Right lobe of liver (tissue), 4 donors: ENCODE data around the gene SMIM38.

Experiments used
- CTCF ChIP-seq, 4 donors: fragments of 200-600 bp in 3 of 4; fragments of 450-650 bp in 1 of 4; IDR thresholded peaks; one replicate each; pipeline versions ENCODE4 v1.5.1 to v1.8.0; 2016 to 2022; ENCODE audit warnings: antibody characterized with exemption in 4 of 4, mild to moderate bottlenecking in 2 of 4
- POLR2A ChIP-seq: fragments of 450-650 bp; IDR thresholded peaks from one replicate; pipeline ENCODE4 v1.6.1; 2017; ENCODE audit warnings: antibody characterized with exemption, mild to moderate bottlenecking
- donor health status: DM: no; HTN: no; CAD: no.
- donor health status: DM: no; HTN: no; CAD: no.
- donor health status: DM: no; HTN: yes; CAD: no.

GRCh38 chr11:69183613-69184012 lies 27.9 kb downstream of the SMIM38 start:
- TF ChIP-seq CTCF (IDR thresholded peaks at IDR 0.05) (no peak), POLR2A (no peak)
